GM23338 (cell line): Measurements from ENCODE around the gene SLC37A1. TPM values are rescaled to one million over a fixed set of nuclear protein-coding genes. Genes with fewer than 3 reads are reported as not detected.

Experiments used
- ATAC-seq: fragments of 200-7000 bp; cut with Tn5 transposase; 3 replicates; pipeline ENCODE4 v1.9.1; 2020
- DNase-seq: peaks from one replicate; pipeline ENCODE4 v3.0.0-alpha.2; 2015; ENCODE audit warnings: low spot score
- H2AFZ ChIP-seq: fragments of 200-600 bp; sonication (generic); 2 replicates; pipeline ENCODE4 v1.8.0; 2016; ENCODE audit warnings: antibody characterized with exemption, mild to moderate bottlenecking, moderate library complexity
- H3F3A ChIP-seq: fragments of 200-600 bp; sonication (generic); replicated peaks from 2 replicates; pipeline ENCODE4 v1.8.0; 2017; ENCODE audit warnings: antibody characterized with exemption, mixed run types, low read depth
- H3K27ac ChIP-seq: fragments of 200-600 bp; sonication (generic); 2 replicates; pipeline ENCODE4 v1.6.1; 2016; ENCODE audit warnings: low read depth
- H3K27me3 ChIP-seq: fragments of 200-600 bp; sonication (generic); 2 replicates; pipeline ENCODE4 v1.8.0; 2016; ENCODE audit warnings: mild to moderate bottlenecking, mixed run types, moderate library complexity; ENCODE audit not compliant: insufficient read depth
- H3K36me3 ChIP-seq: fragments of 200-600 bp; sonication (generic); 2 replicates; pipeline ENCODE4 v1.8.0; 2016; ENCODE audit warnings: mild to moderate bottlenecking; ENCODE audit not compliant: insufficient read depth
- H3K4me1 ChIP-seq: fragments of 200-600 bp; sonication (generic); 2 replicates; pipeline ENCODE4 v1.8.0; 2016; ENCODE audit warnings: mild to moderate bottlenecking, moderate library complexity; ENCODE audit not compliant: insufficient read depth
- H3K4me2 ChIP-seq: fragments of 200-600 bp; sonication (generic); 2 replicates; pipeline ENCODE4 v1.7.1; 2017; ENCODE audit warnings: mixed run types
- H3K4me3 ChIP-seq: fragments of 200-600 bp; sonication (generic); 2 replicates; pipeline ENCODE4 v1.6.1; 2016; ENCODE audit warnings: mixed run types
- H3K79me2 ChIP-seq: fragments of 200-600 bp; sonication (generic); replicated peaks from 2 replicates; pipeline ENCODE4 v1.8.0; 2017; ENCODE audit warnings: mild to moderate bottlenecking; ENCODE audit not compliant: insufficient read depth
- H3K9me2 ChIP-seq: fragments of 200-600 bp; sonication (generic); 2 replicates; pipeline ENCODE4 v1.8.0; 2017; ENCODE audit not compliant: insufficient read depth
- H4K20me1 ChIP-seq: fragments of 200-600 bp; sonication (generic); replicated peaks from 2 replicates; pipeline ENCODE4 v1.8.0; 2017; ENCODE audit warnings: mild to moderate bottlenecking; ENCODE audit not compliant: insufficient read depth
- H3K27ac Mint-ChIP-seq: 2 replicates; pipeline ENCODE4 v1.8.0; 2020; ENCODE audit warnings: inconsistent platforms, mild to moderate bottlenecking, moderate library complexity, mixed read lengths
- H3K27me3 Mint-ChIP-seq: 3 replicates; pipeline ENCODE4 v1.8.0; 2022; ENCODE audit warnings: low read depth, mild to moderate bottlenecking, moderate library complexity, mixed read lengths, inconsistent platforms; ENCODE audit not compliant: insufficient read depth, poor library complexity
- H3K36me3 Mint-ChIP-seq: 3 replicates; pipeline ENCODE4 v1.8.0; 2021; ENCODE audit warnings: low read depth, mild to moderate bottlenecking, inconsistent platforms, moderate library complexity, mixed read lengths
- H3K4me1 Mint-ChIP-seq: 3 replicates; pipeline ENCODE4 v1.8.0; 2020; ENCODE audit warnings: mild to moderate bottlenecking, inconsistent platforms, mixed read lengths
- H3K4me3 Mint-ChIP-seq: 3 replicates; pipeline ENCODE4 v1.8.0; 2021; ENCODE audit warnings: moderate library complexity, mild to moderate bottlenecking, inconsistent platforms, mixed read lengths
- H3K9me3 Mint-ChIP-seq: 3 replicates; pipeline ENCODE4 v1.8.0; 2020; ENCODE audit warnings: moderate library complexity, mild to moderate bottlenecking, inconsistent platforms, mixed read lengths
- CREB1 ChIP-seq: fragments of 250-450 bp; sonication (Bioruptor Pico); IDR thresholded peaks from 2 replicates; pipeline ENCODE4 v1.5.0; 2020; ENCODE audit warnings: low read depth, mild to moderate bottlenecking, moderate library complexity
- ETS1 ChIP-seq: IDR thresholded peaks from 2 replicates; pipeline ENCODE4 v1.6.1; 2016; ENCODE audit warnings: antibody characterized with exemption
- EZH2phosphoT487 ChIP-seq: fragments of 200-600 bp; sonication (generic); IDR thresholded peaks from one replicate; pipeline ENCODE4 v1.8.1; 2018; ENCODE audit warnings: antibody characterized with exemption; ENCODE audit not compliant: unreplicated experiment
- JUNB ChIP-seq: IDR thresholded peaks from one replicate; pipeline ENCODE4 v1.6.1; 2016; ENCODE audit warnings: antibody characterized with exemption; ENCODE audit not compliant: unreplicated experiment
- NANOG ChIP-seq: IDR thresholded peaks from 2 replicates; pipeline ENCODE4 v1.6.1; 2016; ENCODE audit warnings: antibody characterized with exemption, borderline replicate concordance
- POLR2AphosphoS5 ChIP-seq: IDR thresholded peaks from 2 replicates; pipeline ENCODE4 v1.6.1; 2016; ENCODE audit warnings: antibody characterized with exemption, low read depth
- REST ChIP-seq: IDR thresholded peaks from one replicate; pipeline ENCODE4 v1.6.1; 2018; ENCODE audit warnings: antibody characterized with exemption; ENCODE audit not compliant: unreplicated experiment
- STAT1 ChIP-seq: IDR thresholded peaks from one replicate; pipeline ENCODE4 v1.6.1; 2016; ENCODE audit warnings: antibody characterized with exemption; ENCODE audit not compliant: unreplicated experiment
- ZNF114 ChIP-seq: fragments of 250-450 bp; sonication (Bioruptor Pico); IDR thresholded peaks from 2 replicates; pipeline ENCODE4 v1.5.0; 2020; ENCODE audit warnings: mild to moderate bottlenecking, moderate library complexity
- ZNF331 ChIP-seq: fragments of 250-450 bp; sonication (Bioruptor Pico); IDR thresholded peaks from 2 replicates; pipeline ENCODE4 v1.5.0; 2020; ENCODE audit warnings: low read depth, mild to moderate bottlenecking, moderate library complexity
- ZNF462 ChIP-seq: fragments of 250-450 bp; sonication (Bioruptor Pico); IDR thresholded peaks from 2 replicates; pipeline ENCODE4 v1.5.0; 2020; ENCODE audit warnings: mild to moderate bottlenecking, moderate library complexity
- polyA plus RNA-seq: library from polyadenylated mRNA; unstranded; fragments of >200 nt; fragmentation: Nextera tagmentation; extraction: Ambion mirVana; gene quantifications from 2 replicates; pipeline ENCODE4 v1.2.1, GENCODE V29; 2016
- total RNA-seq: library from RNA; depleted of rRNA; stranded (reverse); fragments of >200 nt; shearing (Covaris generic); gene quantifications from 2 replicates; pipeline ENCODE4 v1.2.3, GENCODE V29; 2014

SLC37A1 gene
- total and polyA plus RNA-seq, 2 experiments from 2014 or later, result 14.0 to 30.3 TPM

- Mint-ChIP-seq H3K36me3 (peaks cover 64% of the 10 kb centered on the region), H3K4me3 (no peak overlapping the region), H3K9me3 (no peaks in the 10 kb centered on the region), H3K4me1 (no peaks in the 10 kb centered on the region), H3K27ac (no peak overlapping the region), H3K27me3 (peaks cover 8% of the 10 kb centered on the region)
- no peak overlapping the region for H3K4me2 ChIP-seq
- no peaks in the 10 kb centered on the region for H3F3A ChIP-seq
- no peak overlapping the region for H3K4me3 ChIP-seq
- ATAC-seq (no peak), DNase-seq (no peak)
- H3K27ac ChIP-seq, result no peak overlapping the region
- H3K9me2 ChIP-seq, result no peaks in the 10 kb centered on the region
- TF ChIP-seq EZH2phosphoT487 (no peak), JUNB (no peak), ZNF331 (no peak), STAT1 (no peak), ZNF114 (CRISPR knock-in tag) (no peak), CREB1 (CRISPR knock-in tag) (no peak), POLR2AphosphoS5 (no peak), NANOG (no peak), ZNF462 (CRISPR knock-in tag) (no peak), ETS1 (no peak), REST (no peak)
- no peaks in the 10 kb centered on the region for H3K27me3 ChIP-seq
- no peaks in the 10 kb centered on the region for H3K79me2 ChIP-seq
- no peaks in the 10 kb centered on the region; the same call in 1 of the 2 replicates for H4K20me1 ChIP-seq
- no peaks in the 10 kb centered on the region for H3K36me3 ChIP-seq
- no peak overlapping the region for H2AFZ ChIP-seq
- no peaks in the 10 kb centered on the region for H3K4me1 ChIP-seq
Measured at GRCh38 chr21:42560517-42561179, 47.0 kb downstream of the SLC37A1 start.
